Measurements from ENCODE around the gene MRPL23.

The MRPL23 gene

GRCh38 chr11:1959786-1960185 is 12.7 kb downstream of the MRPL23 start:
- DNase-seq, result no peak

- no peak for DNase-seq
These were observed 16.7 kb downstream of the MRPL23 start for GRCh38 chr11:1963864-1964263.

- DNase-seq, result no peak
These were observed 17.2 kb downstream of the MRPL23 start for GRCh38 chr11:1964348-1964747.

- DNase-seq, result no peak
These were observed 17.8 kb downstream of the MRPL23 start for GRCh38 chr11:1964955-1965354.

- no peak for DNase-seq
These were observed 19.4 kb downstream of the MRPL23 start for GRCh38 chr11:1966531-1966930.

- no peak for DNase-seq
These were observed 20.6 kb downstream of the MRPL23 start for GRCh38 chr11:1967641-1968225.

GRCh38 chr11:1968454-1969002 is 21.4 kb downstream of the MRPL23 start:
- no peak for DNase-seq

- DNase-seq, result no peak
These were observed 21.9 kb downstream of the MRPL23 start for GRCh38 chr11:1969035-1969434.

GRCh38 chr11:1969776-1970175 is 22.6 kb downstream of the MRPL23 start:
- DNase-seq, result no peak

GRCh38 chr11:1970956-1971355 is 23.8 kb downstream of the MRPL23 start:
- no peak for DNase-seq

GRCh38 chr11:1975185-1975584 is 28.1 kb downstream of the MRPL23 start:
- no peak for DNase-seq

- DNase-seq, result no peak
These were observed 31.8 kb downstream of the MRPL23 start for GRCh38 chr11:1978720-1979473.

GRCh38 chr11:1979607-1980006 is 32.5 kb downstream of the MRPL23 start:
- no peak for DNase-seq

GRCh38 chr11:1982873-1983600 is 35.9 kb downstream of the MRPL23 start:
- no peak for DNase-seq

- no peak for DNase-seq
These were observed 36.4 kb downstream of the MRPL23 start for GRCh38 chr11:1983601-1983961.

- DNase-seq, result no peak
These were observed 39.9 kb downstream of the MRPL23 start for GRCh38 chr11:1987024-1987423.

GRCh38 chr11:1988174-1988573 is 41.0 kb downstream of the MRPL23 start:
- no peak for DNase-seq

GRCh38 chr11:1988667-1989317 is 41.7 kb downstream of the MRPL23 start:
- no peak for DNase-seq

GRCh38 chr11:1989953-1990352 is 42.8 kb downstream of the MRPL23 start:
- DNase-seq, result no peak

GRCh38 chr11:1990872-1991578 is 43.9 kb downstream of the MRPL23 start:
- no peak for DNase-seq

- DNase-seq, result no peak
These were observed 45.0 kb downstream of the MRPL23 start for GRCh38 chr11:1992111-1992510.

GRCh38 chr11:1994121-1994520 is 47.0 kb downstream of the MRPL23 start:
- no peak for DNase-seq

GRCh38 chr11:1997755-1998154 is 50.6 kb downstream of the MRPL23 start, which contains the start of gene H19:
H19 (minus strand) TSS chr11:1997842.
- DNase-seq, result no peak

All from T-helper 9 cell (primary cell).